HepG2 (cell line): Measurements from ENCODE around the gene AK2. TPM values are rescaled to one million over a fixed set of nuclear protein-coding genes. Genes with fewer than 3 reads are reported as not detected.

Experiments used
- E2F2 ChIP-seq: sonication (generic); formaldehyde crosslinking; IDR thresholded peaks from 2 replicates; pipeline ENCODE4 v1.4.0; 2020; ENCODE audit warnings: missing genetic modification reagents, borderline replicate concordance
- GMEB1 ChIP-seq: sonication (generic); formaldehyde crosslinking; IDR thresholded peaks from 2 replicates; pipeline ENCODE4 v1.5.1; 2020; ENCODE audit warnings: missing genetic modification reagents, mild to moderate bottlenecking, borderline replicate concordance
- HOXA3 ChIP-seq: sonication (generic); formaldehyde crosslinking; IDR thresholded peaks from 2 replicates; pipeline ENCODE4 v1.5.0; 2020; ENCODE audit warnings: missing genetic modification reagents
- HOXD1 ChIP-seq: sonication (generic); formaldehyde crosslinking; IDR thresholded peaks from 2 replicates; pipeline ENCODE4 v1.5.0; 2020; ENCODE audit warnings: missing genetic modification reagents
- KIAA2018 ChIP-seq: sonication (generic); formaldehyde crosslinking; IDR thresholded peaks from 2 replicates; pipeline ENCODE4 v1.5.0; 2020; ENCODE audit warnings: mild to moderate bottlenecking, missing genetic modification reagents, borderline replicate concordance
- KLF9 ChIP-seq: IDR thresholded peaks from 2 replicates; pipeline ENCODE4 v1.6.1; 2016; ENCODE audit warnings: low read depth
- MAZ ChIP-seq, 2 experiments: sonication (generic) in 1 of 2; formaldehyde crosslinking in 1 of 2; IDR thresholded peaks; 2 replicates each; pipeline versions ENCODE4 v1.5.0 to v1.6.1; 2012 to 2020; ENCODE audit warnings: low read depth in 2 of 2, mild to moderate bottlenecking in 2 of 2, borderline replicate concordance in 1 of 2, improper control_type of control experiment in 1 of 2, low read length in 1 of 2, missing genetic modification reagents in 1 of 2, moderate library complexity in 1 of 2
- NRL ChIP-seq: sonication (generic); formaldehyde crosslinking; IDR thresholded peaks from 2 replicates; pipeline ENCODE4 v1.5.0; 2020; ENCODE audit warnings: missing genetic modification reagents, mild to moderate bottlenecking, moderate library complexity, borderline replicate concordance
- ZBTB34 ChIP-seq: sonication (generic); formaldehyde crosslinking; IDR thresholded peaks from 2 replicates; pipeline ENCODE4 v1.8.0; 2022; ENCODE audit warnings: mild to moderate bottlenecking, missing genetic modification reagents
- ZNF136 ChIP-seq: sonication (generic); formaldehyde crosslinking; IDR thresholded peaks from 2 replicates; pipeline ENCODE4 v1.8.1; 2022; ENCODE audit warnings: low read depth, mild to moderate bottlenecking, moderate library complexity, missing genetic modification reagents
- ZNF143 ChIP-seq: sonication (generic); formaldehyde crosslinking; IDR thresholded peaks from 2 replicates; pipeline ENCODE4 v1.4.0; 2020; ENCODE audit warnings: missing genetic modification reagents
- ZNF432 ChIP-seq: sonication (generic); formaldehyde crosslinking; IDR thresholded peaks from 2 replicates; pipeline ENCODE4 v1.5.0; 2020; ENCODE audit warnings: missing genetic modification reagents, mild to moderate bottlenecking, borderline replicate concordance
- ZNF580 ChIP-seq: IDR thresholded peaks from 2 replicates; pipeline ENCODE4 v1.6.1; 2016; ENCODE audit warnings: low read depth, borderline replicate concordance
- polyA plus RNA-seq, 8 experiments: library from polyadenylated mRNA; depleted of rRNA in 3 of 8; stranded (reverse) in 7 of 8; unstranded in 1 of 8; fragments of >200 nt; fragmentation: Illumina TruSeq in 4 of 8; extraction: Trizol in 4 of 8; gene quantifications; 2 replicates each; pipeline versions ENCODE4 v1.2.1 to v1.2.3, GENCODE V29; 2011 to 2016; ENCODE audit warnings: low read depth in 4 of 8, missing spikeins in 1 of 8, mixed read lengths in 1 of 8; ENCODE audit not compliant: insufficient read depth in 1 of 8
- total RNA-seq, 5 experiments: library from RNA; depleted of rRNA; stranded (reverse); fragments of >200 nt; fragmentation: Illumina TruSeq; extraction: Trizol; gene quantifications; 2 replicates each; pipeline ENCODE4 v1.2.3, GENCODE V29; 2016; ENCODE audit warnings: low read depth in 1 of 5

The AK2 gene
- total and polyA plus RNA-seq, 2 of the 13 experiments (the other 11 are each of a cell fraction or from before 2014, with no cell fraction given) = 170 to 188 TPM

- no peak for TF ChIP-seq KIAA2018
- TF ChIP-seq E2F2 (CRISPR knock-in tag) = no peak
- TF ChIP-seq MAZ (IDR thresholded peaks at IDR 0.05; ENCODE audit: borderline replicate concordance, low read depth, low read length) = peak; percentile 54; the same call in 1 of the 2 replicates
- TF ChIP-seq MAZ (CRISPR knock-in tag; IDR thresholded peaks at IDR 0.05; ENCODE audit: low read depth) = no peak
- no peak for TF ChIP-seq ZNF432
- TF ChIP-seq HOXA3 (CRISPR knock-in tag) = peak; percentile 94
- TF ChIP-seq ZBTB34 = no peak
- no peak for TF ChIP-seq KLF9 (CRISPR knock-in tag)
- TF ChIP-seq ZNF136 (CRISPR knock-in tag) = peak; percentile 58; the same call in 1 of the 2 replicates
- no peak for TF ChIP-seq NRL (CRISPR knock-in tag)
- peak; percentile 84; the same call in 1 of the 2 replicates for TF ChIP-seq HOXD1
- peak; percentile 61; the same call in 1 of the 2 replicates for TF ChIP-seq GMEB1 (CRISPR knock-in tag)
- TF ChIP-seq ZNF580 (CRISPR knock-in tag) = peak; percentile 50; the same call in 1 of the 2 replicates
- TF ChIP-seq ZNF143 (CRISPR knock-in tag) = no peak
Observed at GRCh38 chr1:32964461-32965250, 72.0 kb downstream of the AK2 start, which contains the start of gene RNF19B (continued).
